GM10248 (cell line): ENCODE results near the gene TTC29.

Experiments used
- CTCF ChIA-PET: fragments of 300-600 bp; sonication (Branson Sonifier 250); formaldehyde crosslinking; extraction: SDS; loops from one replicate; lab custom pipeline; 2021; ENCODE audit warnings: antibody characterized with exemption; lab: Yijun Ruan, JAX
- POLR2A ChIA-PET: fragments of 350-650 bp; sonication (Branson Sonifier 250); formaldehyde crosslinking; extraction: SDS; loops from one replicate; lab custom pipeline; 2020; ENCODE audit warnings: antibody characterized with exemption; lab: Yijun Ruan, JAX
- DNase-seq: peaks from one replicate; pipeline ENCODE4 v3.0.0; 2012; ENCODE audit errors: extremely low spot score
- TF ChIP-seq, protein P1 (sequence below): IDR thresholded peaks from 2 replicates; pipeline ENCODE4 v1.5.1; 2012; ENCODE audit warnings: mild to moderate bottlenecking, low read depth; ENCODE audit errors: extremely low read depth, missing control alignments, control extremely low read depth

Gene TTC29

DNA sequence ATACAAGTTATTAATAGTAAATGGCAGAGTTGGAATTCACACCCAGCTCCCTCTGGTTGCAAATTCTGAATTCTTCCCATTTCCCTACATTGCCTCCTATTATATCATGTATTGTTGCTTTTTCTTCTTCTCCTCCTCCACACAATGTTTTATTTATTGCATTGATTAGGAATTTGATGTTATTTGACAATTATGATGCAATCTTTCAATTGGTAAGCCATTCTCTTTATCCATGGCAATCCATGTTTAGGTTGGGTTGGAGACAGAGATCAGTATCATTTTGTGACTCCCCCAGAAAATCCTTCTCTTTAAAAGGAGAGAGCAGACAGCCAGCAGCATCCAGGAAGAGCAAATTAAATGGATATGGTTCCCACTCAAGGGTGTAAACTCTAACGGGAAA is 30.5 kb downstream of the TTC29 start:
- no peak for DNase-seq
- CTCF ChIA-PET = interaction anchor here (0.8 kb wide), 1 partner anchor 573 kb away, joined by 3 read pairs; no protein-coding TSS in a partner anchor
- TF ChIP-seq, protein P1, sequence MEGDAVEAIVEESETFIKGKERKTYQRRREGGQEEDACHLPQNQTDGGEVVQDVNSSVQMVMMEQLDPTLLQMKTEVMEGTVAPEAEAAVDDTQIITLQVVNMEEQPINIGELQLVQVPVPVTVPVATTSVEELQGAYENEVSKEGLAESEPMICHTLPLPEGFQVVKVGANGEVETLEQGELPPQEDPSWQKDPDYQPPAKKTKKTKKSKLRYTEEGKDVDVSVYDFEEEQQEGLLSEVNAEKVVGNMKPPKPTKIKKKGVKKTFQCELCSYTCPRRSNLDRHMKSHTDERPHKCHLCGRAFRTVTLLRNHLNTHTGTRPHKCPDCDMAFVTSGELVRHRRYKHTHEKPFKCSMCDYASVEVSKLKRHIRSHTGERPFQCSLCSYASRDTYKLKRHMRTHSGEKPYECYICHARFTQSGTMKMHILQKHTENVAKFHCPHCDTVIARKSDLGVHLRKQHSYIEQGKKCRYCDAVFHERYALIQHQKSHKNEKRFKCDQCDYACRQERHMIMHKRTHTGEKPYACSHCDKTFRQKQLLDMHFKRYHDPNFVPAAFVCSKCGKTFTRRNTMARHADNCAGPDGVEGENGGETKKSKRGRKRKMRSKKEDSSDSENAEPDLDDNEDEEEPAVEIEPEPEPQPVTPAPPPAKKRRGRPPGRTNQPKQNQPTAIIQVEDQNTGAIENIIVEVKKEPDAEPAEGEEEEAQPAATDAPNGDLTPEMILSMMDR = no peak
- POLR2A ChIA-PET = no interaction called here

DNA sequence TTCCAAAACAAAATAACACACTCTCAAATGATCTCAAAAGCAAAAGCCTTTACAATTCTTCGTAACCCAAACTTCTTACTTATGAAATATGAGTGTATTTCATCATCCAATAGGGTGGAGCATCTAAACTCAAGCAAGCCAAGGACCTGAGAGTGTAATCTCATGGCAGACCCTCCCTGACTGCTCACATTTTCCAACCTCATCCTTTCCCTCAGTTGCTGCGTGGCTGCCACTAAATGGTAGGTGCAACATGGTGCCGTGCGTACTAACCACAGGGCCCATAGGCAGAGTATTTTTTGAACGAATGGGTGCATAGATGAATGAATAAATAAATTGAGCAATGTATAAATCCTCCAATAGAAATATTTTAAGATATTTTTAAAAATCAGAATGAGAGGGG is 45.4 kb downstream of the TTC29 start:
- TF ChIP-seq, protein P1 = no peak
- ChIA-PET POLR2A (no interaction called here), CTCF (no interaction called here)
- DNase-seq = no peak

DNA sequence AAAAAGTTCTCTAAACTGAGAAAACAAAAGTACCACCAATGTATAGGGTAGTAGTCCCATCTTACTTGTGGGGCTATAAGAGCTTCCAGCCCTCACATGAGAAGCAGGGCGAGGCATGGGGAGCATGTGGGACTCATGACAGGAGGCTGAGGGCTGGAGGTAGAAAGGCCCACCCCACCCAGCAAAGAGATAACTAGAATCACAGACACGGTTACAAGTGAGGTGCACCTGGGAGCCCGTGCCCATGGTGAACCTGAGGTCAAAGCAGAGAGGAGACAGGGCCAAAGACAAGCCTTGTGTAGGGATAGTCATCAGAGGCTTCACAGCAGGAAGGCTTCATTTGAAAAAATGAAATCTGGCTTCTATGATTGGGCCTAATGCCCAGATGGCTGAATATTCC is 55.4 kb downstream of the TTC29 start:
- POLR2A ChIA-PET = no interaction called here
- no peak for DNase-seq
- TF ChIP-seq, protein P1 = no peak
- CTCF ChIA-PET = interaction anchor here (0.8 kb wide), 1 partner anchor 9 kb away, joined by 3 read pairs; no protein-coding TSS in a partner anchor

DNA sequence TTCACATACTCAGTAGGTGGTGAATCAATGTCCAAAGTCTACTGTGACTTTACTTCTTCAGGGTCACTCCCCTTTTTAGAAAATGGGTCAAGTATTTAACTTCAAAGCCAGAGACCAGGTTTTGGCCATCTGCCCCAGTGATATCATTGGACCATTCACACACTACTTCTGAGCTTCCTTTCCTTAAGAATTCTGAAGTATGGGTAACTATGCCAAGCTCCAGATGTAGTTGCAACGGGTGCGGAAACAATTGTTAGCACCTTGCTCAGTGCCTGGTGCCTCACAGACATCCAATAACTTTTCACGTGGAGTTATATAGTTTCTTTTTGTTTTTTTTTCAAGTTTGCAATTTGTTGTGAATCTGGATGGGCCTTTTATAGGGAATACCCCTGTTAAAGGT is 62.6 kb downstream of the TTC29 start:
- POLR2A ChIA-PET = no interaction called here
- TF ChIP-seq, protein P1 = no peak
- DNase-seq = no peak
- CTCF ChIA-PET = no interaction called here

DNA sequence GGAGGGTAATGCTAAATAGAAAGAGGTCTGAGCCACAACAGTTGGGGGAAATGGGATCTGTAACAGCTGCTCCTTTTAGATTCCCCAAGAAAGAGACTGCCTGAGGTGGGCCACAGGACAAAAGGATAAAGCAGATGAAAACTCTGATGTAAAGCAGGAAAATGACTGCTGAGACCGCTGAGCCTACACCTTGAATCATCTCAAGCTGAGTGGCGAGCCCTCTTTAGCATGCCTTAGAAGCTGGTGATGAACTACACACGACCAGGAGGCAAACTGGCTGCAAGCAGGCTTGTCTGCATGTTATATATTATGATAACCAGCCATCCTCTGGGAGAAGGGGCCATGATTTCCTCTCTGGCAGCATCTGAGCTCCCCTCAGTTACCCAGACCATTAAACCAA is 88.4 kb downstream of the TTC29 start:
- ChIA-PET CTCF (interaction anchor here (1.9 kb wide), 1 partner anchor 10 kb away, joined by 6 read pairs; no protein-coding TSS in a partner anchor), POLR2A (no interaction called here)
- TF ChIP-seq, protein P1 = no peak
- no peak for DNase-seq

DNA sequence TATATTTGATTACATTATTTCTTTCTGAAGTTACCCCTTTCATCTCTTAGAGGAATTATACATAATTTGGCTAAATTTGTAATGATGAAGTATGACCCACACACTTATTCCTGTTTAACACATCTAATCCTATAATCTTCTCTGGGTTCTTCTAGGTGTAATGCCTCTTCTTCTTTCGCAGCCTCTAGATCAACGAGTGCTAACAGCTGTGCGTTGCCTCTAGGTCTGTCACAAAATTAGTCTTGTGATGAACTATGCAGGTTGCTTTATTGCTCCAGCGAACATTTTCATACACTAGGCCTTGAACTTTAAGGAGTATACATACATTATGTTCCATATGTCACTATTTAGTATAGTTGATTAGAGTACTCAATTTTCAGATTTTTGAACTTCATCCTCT is 89.9 kb downstream of the TTC29 start:
- POLR2A ChIA-PET = no interaction called here
- TF ChIP-seq, protein P1 = no peak
- CTCF ChIA-PET = interaction anchor here (1.0 to 1.9 kb wide), 2 partner anchors 12 to 14 kb away, joined by 3 to 6 read pairs; no protein-coding TSS in a partner anchor
- no peak for DNase-seq
